Heart left ventricle (tissue), 13 donors: ENCODE results near the gene KIF2C.

Source experiments
- POLR2A ChIP-seq, 2 donors: fragments of 450-650 bp; IDR thresholded peaks; one replicate each; pipeline ENCODE4 v1.6.1; 2017; ENCODE audit warnings: antibody characterized with exemption in 2 of 2, mild to moderate bottlenecking in 2 of 2, moderate library complexity in 2 of 2
- TF ChIP-seq, protein P1 (sequence below), 12 donors: fragments of 200-600 bp; sonication (generic) in 4 of 12; IDR thresholded peaks; one replicate each; pipeline versions ENCODE4 v1.5.0 to v1.8.0; 2018 to 2022; ENCODE audit warnings: antibody characterized with exemption in 12 of 12, mild to moderate bottlenecking in 5 of 12
- donor health status: ischemic (EF 13 %, LVEDD 7.1; RV severe dilation, severe dysfunction).
- donor health status: DM: no; HTN: yes; CAD: no.
- donor health status: DM: no; HTN: no; CAD: no.
- donor health status: ischemic (EF 25% LVEDD 6.9; RV normal size, moderate dysfunction).
- donor health status: ischemic (EF 25% LVEDD 5.7; RV mildly dilated, moderate dysfunction).
- donor health status: ischemic (EF 35%, LVEDD 5.7; RV mildly dilated, moderate dysfunction).
- donor health status: nonischemic (EF 11% LVEDD 7.7; RV severe dilation, severe dysfunction).
- donor health status: DM: yes; HTN: yes; CAD: no.
- donor health status: PGD.
- donor health status: ischemic (EF 29% LVEDD 5.4; RV normal size, mild dysfunction).
- donor health status: nonischemic (EF 23%, LVEDD 6.1; RV moderate dilation, normal function).

- TF ChIP-seq, protein P1, sequence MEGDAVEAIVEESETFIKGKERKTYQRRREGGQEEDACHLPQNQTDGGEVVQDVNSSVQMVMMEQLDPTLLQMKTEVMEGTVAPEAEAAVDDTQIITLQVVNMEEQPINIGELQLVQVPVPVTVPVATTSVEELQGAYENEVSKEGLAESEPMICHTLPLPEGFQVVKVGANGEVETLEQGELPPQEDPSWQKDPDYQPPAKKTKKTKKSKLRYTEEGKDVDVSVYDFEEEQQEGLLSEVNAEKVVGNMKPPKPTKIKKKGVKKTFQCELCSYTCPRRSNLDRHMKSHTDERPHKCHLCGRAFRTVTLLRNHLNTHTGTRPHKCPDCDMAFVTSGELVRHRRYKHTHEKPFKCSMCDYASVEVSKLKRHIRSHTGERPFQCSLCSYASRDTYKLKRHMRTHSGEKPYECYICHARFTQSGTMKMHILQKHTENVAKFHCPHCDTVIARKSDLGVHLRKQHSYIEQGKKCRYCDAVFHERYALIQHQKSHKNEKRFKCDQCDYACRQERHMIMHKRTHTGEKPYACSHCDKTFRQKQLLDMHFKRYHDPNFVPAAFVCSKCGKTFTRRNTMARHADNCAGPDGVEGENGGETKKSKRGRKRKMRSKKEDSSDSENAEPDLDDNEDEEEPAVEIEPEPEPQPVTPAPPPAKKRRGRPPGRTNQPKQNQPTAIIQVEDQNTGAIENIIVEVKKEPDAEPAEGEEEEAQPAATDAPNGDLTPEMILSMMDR (IDR thresholded peaks at IDR 0.05): no peak
- no peak for TF ChIP-seq POLR2A (IDR thresholded peaks at IDR 0.05)
Measured at GRCh38 chr1:44801491-44802305, 62.1 kb downstream of the KIF2C start.
